Lower leg skin (tissue), 3 donors: ENCODE data around the gene MTMR8.

Experiments used
- CTCF ChIP-seq, 3 donors: fragments of 450-650 bp; IDR thresholded peaks; one replicate each; pipeline ENCODE4 v1.5.1; 2016; ENCODE audit warnings: antibody characterized with exemption in 3 of 3, mild to moderate bottlenecking in 3 of 3, moderate library complexity in 2 of 3
- POLR2A ChIP-seq, 2 donors: fragments of 450-650 bp; IDR thresholded peaks; one replicate each; pipeline ENCODE4 v1.6.1; 2016 to 2017; ENCODE audit warnings: antibody characterized with exemption in 2 of 2, mild to moderate bottlenecking in 1 of 2, moderate library complexity in 1 of 2

GRCh38 chrX:64389489-64389888 lies 5.8 kb downstream of the MTMR8 start:
- TF ChIP-seq CTCF (IDR thresholded peaks at IDR 0.05) (no peak), POLR2A (IDR thresholded peaks at IDR 0.05) (no peak)
